ENCODE measurements around the gene PSME4. TPM values are rescaled to one million over a fixed set of nuclear protein-coding genes. Genes with fewer than 3 reads are reported as not detected.

PSME4 gene
- total RNA-seq, 1 donor from 2014 or later: 68.3 TPM

DNA sequence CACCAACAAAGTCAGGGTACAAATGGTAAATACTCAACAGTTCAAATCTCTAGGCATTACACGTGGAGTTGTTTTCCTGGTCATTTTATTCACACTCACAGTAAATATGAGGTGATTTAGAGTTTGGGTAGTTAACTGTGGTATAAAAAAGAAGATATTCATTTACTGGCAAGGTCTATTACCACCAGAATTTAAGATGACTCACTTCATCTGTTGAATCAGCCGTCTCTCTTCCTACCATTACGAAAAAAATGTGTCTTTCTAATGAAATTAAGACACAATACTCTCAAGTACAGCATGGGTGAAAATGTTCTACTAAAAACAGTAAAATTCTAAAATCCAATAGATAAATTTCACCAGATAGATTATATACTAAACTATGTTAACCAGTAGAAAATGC lies 90.0 kb downstream of the PSME4 start:
- H3K27ac Mint-ChIP-seq: no peak overlapping the region
- peaks cover 47% of the 10 kb centered on the region for H3K36me3 Mint-ChIP-seq
- DNase-seq (ENCODE audit: low spot score in 2 of 2, unreplicated experiment in 2 of 2): no peak
- H3K4me1 Mint-ChIP-seq: no peaks in the 10 kb centered on the region
- H3K9me3 Mint-ChIP-seq: peaks cover 7% of the 10 kb centered on the region
- no peak overlapping the region for H3K4me3 Mint-ChIP-seq
- TF ChIP-seq, protein P1, sequence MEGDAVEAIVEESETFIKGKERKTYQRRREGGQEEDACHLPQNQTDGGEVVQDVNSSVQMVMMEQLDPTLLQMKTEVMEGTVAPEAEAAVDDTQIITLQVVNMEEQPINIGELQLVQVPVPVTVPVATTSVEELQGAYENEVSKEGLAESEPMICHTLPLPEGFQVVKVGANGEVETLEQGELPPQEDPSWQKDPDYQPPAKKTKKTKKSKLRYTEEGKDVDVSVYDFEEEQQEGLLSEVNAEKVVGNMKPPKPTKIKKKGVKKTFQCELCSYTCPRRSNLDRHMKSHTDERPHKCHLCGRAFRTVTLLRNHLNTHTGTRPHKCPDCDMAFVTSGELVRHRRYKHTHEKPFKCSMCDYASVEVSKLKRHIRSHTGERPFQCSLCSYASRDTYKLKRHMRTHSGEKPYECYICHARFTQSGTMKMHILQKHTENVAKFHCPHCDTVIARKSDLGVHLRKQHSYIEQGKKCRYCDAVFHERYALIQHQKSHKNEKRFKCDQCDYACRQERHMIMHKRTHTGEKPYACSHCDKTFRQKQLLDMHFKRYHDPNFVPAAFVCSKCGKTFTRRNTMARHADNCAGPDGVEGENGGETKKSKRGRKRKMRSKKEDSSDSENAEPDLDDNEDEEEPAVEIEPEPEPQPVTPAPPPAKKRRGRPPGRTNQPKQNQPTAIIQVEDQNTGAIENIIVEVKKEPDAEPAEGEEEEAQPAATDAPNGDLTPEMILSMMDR (IDR thresholded peaks at IDR 0.05; ENCODE audit: unreplicated experiment): no peak
- no peaks in the 10 kb centered on the region for H3K27me3 Mint-ChIP-seq (ENCODE audit: low read depth)

GRCh38 chr2:53877556-53877955 lies 93.2 kb downstream of the PSME4 start:
- DNase-seq (ENCODE audit: low spot score in 2 of 2, unreplicated experiment in 2 of 2): no peak
- TF ChIP-seq, protein P1 (IDR thresholded peaks at IDR 0.05; ENCODE audit: unreplicated experiment): no peak
- Mint-ChIP-seq H3K9me3 (peaks cover 7% of the 10 kb centered on the region), H3K27ac (no peak overlapping the region), H3K4me3 (no peak overlapping the region), H3K27me3 (ENCODE audit: low read depth) (no peaks in the 10 kb centered on the region), H3K36me3 (peaks cover 43% of the 10 kb centered on the region), H3K4me1 (no peaks in the 10 kb centered on the region)

DNA sequence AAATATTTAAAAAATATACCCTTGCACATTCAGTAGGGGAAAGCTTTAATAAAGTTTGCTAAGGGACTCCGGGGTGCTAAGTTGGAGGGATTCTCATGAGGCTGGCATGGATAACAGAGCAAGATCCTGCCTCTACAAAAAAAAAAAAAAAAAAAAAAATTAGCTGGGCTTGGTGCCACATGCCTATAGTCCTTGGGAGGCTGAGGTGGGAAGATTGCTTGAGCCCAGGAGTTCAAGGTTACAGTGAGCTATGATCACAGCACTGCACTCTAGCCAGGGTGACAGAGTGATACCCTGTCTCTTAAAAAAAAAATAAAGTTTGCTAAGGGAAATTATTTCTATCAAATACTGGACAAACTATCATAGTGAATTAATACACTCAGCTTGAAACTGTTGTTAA lies 93.7 kb downstream of the PSME4 start:
- DNase-seq (ENCODE audit: low spot score in 2 of 2, unreplicated experiment in 2 of 2): no peak
- no peaks in the 10 kb centered on the region for H3K27me3 Mint-ChIP-seq (ENCODE audit: low read depth)
- TF ChIP-seq, protein P1 (IDR thresholded peaks at IDR 0.05; ENCODE audit: unreplicated experiment): no peak
- peaks cover 41% of the 10 kb centered on the region for H3K36me3 Mint-ChIP-seq
- no peak overlapping the region for H3K4me3 Mint-ChIP-seq
- H3K9me3 Mint-ChIP-seq: peaks cover 7% of the 10 kb centered on the region
- H3K27ac Mint-ChIP-seq: no peak overlapping the region
- H3K4me1 Mint-ChIP-seq: no peaks in the 10 kb centered on the region

- TF ChIP-seq, protein P1 (IDR thresholded peaks at IDR 0.05; ENCODE audit: unreplicated experiment): no peak
- peaks cover 30% of the 10 kb centered on the region for H3K36me3 Mint-ChIP-seq
- H3K9me3 Mint-ChIP-seq: peaks cover 7% of the 10 kb centered on the region
- H3K27ac Mint-ChIP-seq: no peak overlapping the region
- no peaks in the 10 kb centered on the region for H3K27me3 Mint-ChIP-seq (ENCODE audit: low read depth)
- no peak overlapping the region for H3K4me3 Mint-ChIP-seq
- no peak for DNase-seq (ENCODE audit: low spot score in 2 of 2, unreplicated experiment in 2 of 2)
- no peaks in the 10 kb centered on the region for H3K4me1 Mint-ChIP-seq
Observed at GRCh38 chr2:53874401-53874950, 96.3 kb downstream of the PSME4 start.

DNA sequence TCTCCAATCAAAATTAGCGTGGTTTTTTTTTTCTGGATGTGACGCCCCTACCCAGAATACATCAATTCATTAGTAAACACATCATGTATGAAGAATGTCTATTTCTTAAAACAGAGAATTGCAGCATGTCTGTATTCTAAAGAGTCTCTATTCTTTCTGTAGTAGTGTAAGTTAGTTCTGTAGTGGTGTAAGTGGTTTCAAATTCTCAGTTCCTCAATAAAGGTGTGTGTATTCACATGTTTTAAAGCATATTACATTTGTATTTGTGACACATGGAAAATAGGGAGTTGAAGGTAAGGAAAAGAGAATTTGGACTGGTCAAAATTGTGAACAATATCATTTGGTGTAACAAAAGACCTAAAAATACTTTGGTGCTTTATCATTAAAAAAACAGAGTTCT lies 103.0 kb downstream of the PSME4 start:
- TF ChIP-seq, protein P1 (IDR thresholded peaks at IDR 0.05; ENCODE audit: unreplicated experiment): no peak
- Mint-ChIP-seq H3K4me1 (peaks cover 15% of the 10 kb centered on the region), H3K36me3 (peaks cover 15% of the 10 kb centered on the region), H3K27me3 (ENCODE audit: low read depth) (no peaks in the 10 kb centered on the region), H3K9me3 (no peaks in the 10 kb centered on the region), H3K4me3 (no peak overlapping the region), H3K27ac (no peak overlapping the region)
- no peak for DNase-seq (ENCODE audit: low spot score in 2 of 2, unreplicated experiment in 2 of 2)

DNA sequence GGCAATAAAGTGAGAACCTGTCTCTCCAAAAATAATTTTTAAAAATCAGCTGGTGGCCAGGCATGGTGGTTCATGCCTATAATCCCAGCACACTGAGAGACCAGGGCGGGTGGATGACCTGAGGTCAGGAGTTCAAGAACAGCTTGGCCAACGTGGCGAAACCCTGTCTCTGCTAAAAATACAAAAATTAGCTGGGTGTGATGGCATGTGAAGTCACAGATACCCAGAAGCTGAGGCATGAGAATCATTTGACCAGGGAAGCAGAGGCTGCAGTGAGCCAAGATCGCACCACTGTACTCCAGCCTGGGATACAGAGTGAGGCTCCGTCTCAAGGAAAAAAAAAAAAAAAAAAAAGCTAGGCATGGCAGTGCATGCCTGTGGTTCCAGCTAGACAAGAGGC lies 103.6 kb downstream of the PSME4 start:
- H3K27ac Mint-ChIP-seq: no peak overlapping the region
- no peak for DNase-seq (ENCODE audit: low spot score in 2 of 2, unreplicated experiment in 2 of 2)
- no peaks in the 10 kb centered on the region for H3K27me3 Mint-ChIP-seq (ENCODE audit: low read depth)
- no peaks in the 10 kb centered on the region for H3K9me3 Mint-ChIP-seq
- peaks cover 16% of the 10 kb centered on the region for H3K4me1 Mint-ChIP-seq
- no peak overlapping the region for H3K4me3 Mint-ChIP-seq
- H3K36me3 Mint-ChIP-seq: peaks cover 15% of the 10 kb centered on the region
- TF ChIP-seq, protein P1 (IDR thresholded peaks at IDR 0.05; ENCODE audit: unreplicated experiment): no peak
